NCI-H1436 treated with DMSO at 0.1 percent for 48 hours (cell line): Measurements from ENCODE around the gene CATSPER1.

Experiments used
- DNase-seq: peaks from one replicate; lab custom pipeline; 2025; lab: John Stamatoyannopoulos, UW

Gene CATSPER1

DNA sequence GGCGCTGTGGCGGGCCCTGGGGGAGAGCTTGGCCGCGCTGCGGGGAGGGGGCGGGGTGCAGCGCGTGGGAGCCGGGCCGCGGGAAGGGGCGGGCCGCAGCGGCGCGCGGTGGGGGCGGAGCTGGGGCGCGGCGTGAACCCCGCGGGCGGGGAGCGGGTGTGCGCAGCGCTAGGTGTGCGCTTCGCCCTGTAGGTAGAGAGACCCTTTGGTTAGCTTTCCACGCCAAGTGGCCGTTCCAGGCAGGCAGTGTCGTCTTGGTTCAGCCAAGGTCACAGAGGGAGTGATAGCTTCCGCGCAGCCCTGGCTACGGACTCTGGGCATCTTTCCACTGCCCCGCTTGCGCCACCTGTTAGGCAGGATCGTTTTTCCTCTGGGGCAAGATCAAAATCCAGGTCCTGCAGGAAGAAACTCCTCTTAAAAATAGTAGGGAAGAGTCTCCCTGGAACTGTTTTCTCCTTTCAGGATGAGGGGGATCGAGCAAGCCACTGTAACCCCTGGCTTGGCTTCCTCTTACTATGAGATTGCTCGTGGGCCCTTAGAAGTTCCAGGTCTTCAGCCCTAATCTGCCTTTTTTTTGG lies 23.5 kb downstream of the CATSPER1 start:
- no peak for DNase-seq

DNA sequence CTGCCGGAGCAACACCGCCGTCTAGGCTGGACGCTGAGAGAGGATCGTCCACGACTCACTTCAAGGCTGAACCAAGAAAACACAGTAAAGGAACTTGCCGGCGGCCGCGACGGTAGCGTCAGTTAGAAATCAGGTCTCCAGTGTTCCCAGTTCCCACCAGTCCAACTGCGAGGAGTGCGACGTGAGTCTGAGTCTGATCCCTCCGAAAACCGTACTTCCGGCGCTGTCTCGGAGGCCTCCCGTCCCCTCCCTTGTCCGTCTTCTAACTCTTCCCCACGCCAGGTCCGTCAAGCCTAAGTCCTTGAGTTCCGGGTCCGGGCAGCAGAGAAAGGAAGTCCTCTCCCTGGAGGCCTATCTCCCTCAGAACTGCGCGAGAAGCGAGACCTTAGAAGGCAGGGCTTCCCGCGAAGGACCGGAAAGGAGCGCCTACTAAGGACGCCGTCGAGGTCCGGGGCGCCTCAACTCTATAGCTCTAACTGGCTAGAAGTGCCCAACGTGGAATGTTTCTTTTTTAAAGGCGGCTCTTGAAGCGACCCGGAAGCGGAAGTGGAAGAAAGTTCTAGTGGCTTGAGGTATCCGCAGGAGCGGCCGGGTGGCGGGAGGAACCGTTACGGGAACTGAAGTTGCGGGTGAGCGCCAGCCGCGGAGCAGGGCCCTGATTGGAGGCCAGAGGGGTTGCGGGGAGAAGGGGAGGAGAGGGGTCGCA lies 24.2 kb downstream of the CATSPER1 start, which contains the start of the genes BANF1 and EIF1AD:
Gene BANF1, plus strand, starts transcription at position 562 of the 706 bp plus-strand sequence. CDS start 748 bp downstream, outside the sequence.
Gene EIF1AD, minus strand, starts transcription at position 216 of the 706 bp plus-strand sequence. CDS start 1,768 bp downstream, outside the sequence.
- peak; percentile 80 for DNase-seq

DNA sequence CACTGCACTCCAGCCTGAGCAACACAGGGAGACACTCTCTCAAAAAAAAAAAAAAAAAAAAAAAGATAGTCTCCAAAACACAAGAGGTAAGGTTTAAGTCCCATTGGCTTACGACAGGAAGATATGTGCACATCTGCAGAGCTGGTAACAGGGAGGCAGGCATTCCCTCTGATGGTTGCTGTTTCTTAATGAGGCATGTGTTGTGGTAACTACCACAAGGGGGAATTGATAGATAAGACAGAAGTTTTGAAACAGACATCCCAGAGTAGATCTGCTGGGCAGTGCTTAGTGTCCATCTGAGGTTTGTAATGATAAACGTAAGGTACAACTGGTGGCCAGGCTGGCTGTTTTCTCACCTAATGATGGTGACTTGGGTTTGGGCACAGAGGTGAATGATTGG lies 29.0 kb downstream of the CATSPER1 start:
- DNase-seq: no peak

DNA sequence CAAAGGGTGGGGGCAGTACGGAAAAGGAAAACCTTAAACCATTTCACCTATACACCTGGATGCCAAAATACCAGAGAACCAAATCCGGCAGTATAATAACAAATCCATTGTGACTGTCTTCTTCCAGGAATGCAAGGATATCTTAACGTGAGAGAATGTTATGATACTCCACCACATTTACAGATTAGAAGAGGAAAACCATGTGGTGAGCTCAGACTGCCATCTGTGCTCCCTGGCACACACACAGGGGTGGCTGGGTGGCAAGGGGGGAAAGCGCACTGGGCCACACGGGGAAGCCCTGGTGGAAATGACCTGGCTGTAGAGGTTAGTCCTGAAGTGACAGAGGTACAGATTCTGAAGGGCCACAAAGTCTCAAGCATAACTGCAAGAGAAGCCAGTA lies 34.2 kb downstream of the CATSPER1 start:
- DNase-seq: no peak

DNA sequence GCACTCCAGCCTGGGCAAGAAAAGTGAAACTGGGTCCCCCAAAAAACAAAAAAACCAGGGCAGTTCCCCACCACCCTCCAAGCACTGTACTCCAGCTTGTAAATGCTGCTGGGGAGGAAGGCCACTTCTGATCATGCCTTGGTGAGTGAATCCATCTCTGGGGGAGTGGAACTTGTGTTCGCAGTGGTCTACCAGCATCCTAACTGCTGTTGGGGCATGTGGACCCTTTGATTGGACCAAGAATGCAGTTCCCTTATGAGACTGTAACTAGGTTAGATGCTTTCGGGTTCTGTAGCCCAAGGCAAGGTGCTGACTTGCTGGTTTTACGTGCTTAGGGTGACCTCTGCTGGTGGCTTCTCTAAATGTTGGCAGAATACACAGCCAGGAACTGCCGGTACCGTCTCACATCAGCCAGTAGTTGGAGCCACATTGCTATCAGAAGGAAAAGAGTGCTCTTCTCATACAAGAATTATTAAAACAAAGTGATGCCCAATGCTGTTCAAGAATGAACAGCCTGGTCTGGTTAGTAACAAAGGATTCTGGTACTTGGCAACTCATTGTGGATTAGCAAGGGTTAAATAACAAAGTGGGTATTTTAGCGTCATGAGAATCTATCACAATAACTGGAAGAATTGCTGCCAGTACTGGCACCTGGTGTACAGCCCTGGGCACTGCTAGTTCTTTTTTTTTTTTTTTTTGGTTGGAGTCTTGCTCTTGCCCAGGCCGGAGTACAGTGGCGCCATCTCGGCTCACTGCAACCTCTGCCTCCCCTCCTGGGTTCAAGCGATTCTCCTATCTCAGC lies 37.3 kb downstream of the CATSPER1 start:
- DNase-seq: peak; percentile 81

DNA sequence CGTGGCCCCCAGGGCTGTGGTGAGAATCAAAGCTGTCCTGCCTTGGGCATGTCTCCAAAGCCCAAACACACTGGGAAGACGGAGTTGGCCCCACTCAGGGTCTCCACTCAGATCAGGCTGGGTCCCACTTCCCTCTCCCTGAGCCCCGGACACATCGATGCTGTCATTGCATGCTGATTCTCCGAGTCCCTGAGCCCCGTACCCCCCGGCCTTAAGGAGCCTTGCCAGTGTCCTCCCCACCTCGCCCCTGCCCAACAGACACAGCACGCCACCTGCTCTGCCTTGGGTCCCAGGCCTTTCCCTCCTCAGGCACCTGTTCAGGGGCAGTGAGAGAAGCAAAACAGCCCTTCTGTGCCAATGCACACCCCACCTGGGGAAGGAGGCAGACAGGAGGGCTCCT lies 38.9 kb downstream of the CATSPER1 start:
- no peak for DNase-seq

DNA sequence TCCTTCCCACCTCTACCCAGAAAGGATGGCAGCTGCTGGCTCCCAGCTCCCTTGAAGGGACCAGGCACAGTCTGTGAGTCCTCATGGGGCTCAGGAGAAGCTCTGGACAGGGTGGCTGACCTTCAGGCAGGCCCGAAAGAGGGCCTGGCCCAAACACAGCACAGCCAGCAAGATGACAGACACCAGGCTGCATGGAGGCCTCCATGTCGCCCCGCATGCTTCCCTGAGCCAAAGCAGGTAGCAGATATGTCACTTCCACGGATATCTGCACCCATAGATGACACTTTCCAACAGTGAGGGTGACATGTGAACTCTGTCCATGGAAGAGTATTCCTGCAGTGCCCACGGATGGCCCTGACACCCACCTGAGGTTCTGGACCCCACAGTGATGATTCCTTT lies 42.7 kb downstream of the CATSPER1 start:
- DNase-seq: no peak

DNA sequence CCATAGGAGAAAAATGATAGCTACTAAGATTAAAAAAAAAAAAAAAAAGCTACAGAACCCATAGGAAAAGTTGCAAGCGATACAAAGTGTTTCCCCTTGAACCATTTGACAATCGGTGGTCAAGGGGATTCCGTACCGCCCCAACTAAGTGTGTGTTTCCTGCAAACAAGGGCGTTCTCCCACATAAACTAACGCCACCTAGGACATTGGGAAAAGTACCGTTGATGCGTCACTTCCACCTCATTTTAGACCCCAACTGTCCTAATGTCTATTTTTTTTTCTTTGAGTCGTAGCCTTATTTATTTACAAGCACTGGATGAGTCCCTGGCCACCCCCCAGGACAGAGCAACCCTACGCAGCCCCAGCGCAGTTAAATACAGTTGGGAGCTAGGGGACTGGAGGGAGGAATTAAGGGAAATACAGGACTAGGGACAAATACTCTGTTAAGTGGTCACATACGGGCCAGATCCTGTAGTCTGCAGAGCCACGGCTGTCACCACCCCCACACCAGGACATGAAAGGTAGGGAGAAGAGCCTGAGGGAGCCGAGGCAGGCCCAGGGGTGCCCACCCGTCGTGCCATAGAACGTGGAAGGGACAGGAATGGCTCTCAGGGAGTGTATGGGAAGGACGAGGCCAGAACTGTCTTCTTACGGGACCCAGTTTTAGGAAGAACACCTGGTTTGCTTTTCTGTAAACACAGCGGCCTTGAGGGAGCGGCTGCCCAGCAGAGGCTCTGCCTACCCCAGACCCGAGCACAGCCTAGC lies 43.3 kb downstream of the CATSPER1 start:
- DNase-seq: no peak

DNA sequence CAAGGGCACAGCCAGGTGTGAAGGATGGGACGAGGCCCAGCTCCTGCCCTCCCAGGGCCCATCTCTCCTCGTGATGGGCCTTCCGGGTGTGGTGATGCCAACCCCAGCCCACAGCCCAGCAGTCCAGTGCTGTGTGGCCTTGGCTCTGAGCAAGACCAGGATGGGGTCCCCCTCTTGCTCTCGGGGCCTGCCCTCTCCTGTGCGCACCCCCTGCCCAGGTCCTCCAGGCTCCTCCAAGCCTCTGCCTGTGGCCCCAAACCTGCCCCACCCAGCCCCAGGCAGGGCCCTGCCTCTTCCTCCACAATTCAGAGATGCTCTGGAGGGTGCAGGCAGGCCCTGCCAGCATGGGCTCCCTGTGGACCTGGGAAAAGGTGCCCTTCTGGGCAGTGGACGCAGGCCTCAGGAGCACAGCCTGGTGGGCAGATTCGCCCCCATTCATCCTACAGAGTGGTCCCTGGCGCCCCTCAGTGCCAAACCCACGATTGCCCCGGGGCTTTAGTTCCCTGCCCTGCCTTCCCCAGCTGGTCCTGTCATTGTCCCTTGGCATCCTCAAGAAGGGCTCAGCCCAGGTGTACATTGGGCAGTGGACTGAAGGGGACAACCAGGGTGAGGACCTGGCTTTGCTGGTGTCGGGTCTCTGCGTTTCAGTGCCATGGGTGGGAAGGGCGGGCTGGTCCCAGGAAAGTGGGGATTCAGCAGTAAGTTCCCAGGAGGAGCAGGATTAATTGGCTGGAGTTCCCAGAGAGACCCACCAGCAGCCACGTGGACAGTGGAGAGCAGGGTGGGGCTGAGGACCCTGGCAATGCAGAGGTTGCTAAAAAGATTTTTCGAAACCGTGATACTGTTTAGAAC lies 44.1 kb downstream of the CATSPER1 start:
- no peak for DNase-seq

DNA sequence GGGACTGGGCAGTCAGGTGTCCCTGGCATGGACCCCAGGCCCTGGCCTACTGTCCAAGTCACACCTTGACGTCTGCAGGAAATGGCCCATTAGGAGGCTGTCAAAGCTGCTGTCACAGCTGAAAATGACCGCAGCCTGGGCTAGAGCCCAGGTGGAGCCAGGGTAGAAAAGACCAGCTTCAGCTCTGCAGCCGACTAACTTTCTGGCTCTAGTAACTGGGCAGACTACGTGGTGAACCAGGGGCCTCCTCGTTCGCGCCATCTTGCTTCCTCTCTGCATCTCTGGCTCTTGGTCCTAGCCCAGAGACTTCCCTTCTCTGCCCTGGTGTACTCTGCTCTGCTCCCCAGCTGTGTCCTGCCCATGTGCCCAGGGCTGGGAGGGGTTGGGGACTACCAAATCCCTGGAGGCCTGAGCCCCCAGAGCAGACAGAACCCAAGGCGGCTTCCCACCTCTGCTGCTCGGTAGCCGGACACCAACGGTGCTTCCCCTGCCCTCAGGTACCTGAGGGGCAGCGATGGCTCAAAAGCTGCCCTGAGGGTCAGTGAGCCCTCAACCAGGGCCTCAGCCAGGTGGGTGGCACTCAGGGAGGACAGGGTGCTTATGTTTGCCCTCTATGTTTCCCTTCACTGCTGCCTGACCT lies 45.1 kb downstream of the CATSPER1 start:
- DNase-seq: no peak

DNA sequence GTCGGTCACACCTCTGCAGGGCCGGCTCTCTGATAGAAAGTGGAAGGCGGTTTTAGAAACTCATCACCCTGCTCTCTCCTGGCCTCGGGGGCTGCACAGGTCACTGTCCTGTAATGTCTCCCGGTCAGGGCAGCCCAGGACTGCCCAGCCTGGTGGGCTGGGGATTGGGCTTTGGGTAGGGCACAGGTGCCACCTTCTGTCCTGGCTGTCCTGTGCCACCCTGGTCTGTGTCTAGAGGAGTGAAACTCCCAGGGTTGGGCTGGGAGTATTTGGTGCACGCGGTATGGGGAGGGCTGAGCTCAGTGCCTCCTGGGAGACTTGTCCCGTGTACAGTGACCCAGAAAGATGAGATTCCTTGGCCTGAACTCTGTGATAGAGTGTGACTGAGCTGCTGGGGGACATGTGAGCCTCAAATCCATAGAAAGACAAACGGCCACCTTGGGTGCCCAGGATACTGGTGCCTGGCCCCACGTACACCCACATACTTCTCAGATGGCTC lies 47.0 kb downstream of the CATSPER1 start:
- DNase-seq: no peak

DNA sequence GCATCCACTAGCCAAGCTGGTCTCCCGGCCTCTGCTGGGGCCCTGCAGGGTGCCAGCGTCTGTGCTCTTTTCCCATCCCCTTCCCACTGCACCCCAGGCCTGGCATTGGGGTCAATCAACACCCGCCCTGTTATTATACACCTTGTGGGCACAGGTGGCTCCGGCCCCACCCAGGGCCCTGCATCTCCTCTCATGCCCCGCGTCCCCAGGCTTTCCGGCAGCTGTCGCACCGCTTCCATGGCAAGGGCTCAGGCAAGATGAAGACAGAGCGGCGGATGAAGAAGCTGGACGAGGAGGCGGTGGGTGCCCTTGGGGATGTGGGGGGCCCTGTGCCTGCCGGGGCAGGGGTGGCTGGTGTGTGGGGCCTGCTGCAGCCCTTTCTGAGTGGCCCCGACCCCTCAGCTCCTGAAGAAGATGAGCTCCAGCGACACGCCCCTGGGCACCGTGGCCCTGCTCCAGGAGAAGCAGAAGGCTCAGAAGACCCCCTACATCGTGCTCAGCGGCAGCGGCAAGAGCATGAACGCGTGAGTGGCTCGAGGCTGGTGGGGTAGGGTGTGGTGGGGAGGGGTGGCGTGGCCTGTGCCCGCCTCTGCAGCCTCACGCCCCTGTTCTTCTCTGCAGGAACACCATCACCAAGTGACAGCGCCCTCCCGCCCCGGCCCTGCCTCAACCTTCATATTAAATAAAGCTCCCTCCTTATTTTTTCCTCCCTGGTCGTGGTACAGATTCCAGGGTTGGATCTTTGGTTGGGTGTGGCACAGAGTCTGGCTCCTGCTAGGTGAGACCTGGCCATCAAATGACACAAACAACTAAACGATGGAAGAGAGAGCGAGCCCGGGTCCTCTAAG lies 47.7 kb downstream of the CATSPER1 start:
- no peak for DNase-seq

DNA sequence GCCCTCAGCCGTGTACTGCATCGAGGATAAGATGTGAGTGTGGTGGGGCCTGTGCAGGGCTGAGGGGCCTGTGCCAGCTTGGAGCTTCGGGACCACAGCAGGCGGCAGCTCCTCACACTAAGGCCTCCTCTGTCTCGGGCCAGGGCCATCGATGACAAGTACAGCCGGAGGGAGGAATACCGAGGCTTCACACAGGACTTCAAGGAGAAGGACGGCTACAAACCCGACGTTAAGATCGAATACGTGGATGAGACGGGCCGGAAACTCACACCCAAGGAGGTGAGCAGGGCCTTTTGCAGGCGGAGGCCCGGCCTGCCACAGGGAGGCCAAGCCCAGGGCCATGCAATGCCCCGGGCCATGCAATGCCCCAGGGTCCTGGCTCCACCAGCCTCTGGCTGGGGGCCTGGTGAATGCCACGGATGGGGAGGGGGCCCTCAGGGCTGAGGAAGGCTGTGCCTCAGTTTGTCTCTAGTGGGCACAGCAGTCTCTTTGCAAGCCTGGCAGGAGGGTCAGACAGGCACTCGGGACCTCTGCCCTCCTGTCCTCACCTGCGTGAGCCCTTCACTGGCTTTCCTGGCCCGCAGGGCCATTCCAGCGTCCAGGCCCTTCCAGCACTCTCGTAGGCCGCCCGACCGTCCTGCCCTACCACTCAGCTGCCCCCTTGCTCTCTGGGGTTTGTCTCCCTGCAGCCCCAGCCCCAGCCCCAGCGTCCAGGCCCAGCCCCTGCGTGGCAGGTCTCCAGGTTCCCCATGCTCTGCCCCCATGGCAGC lies 48.5 kb downstream of the CATSPER1 start:
- no peak for DNase-seq

DNA sequence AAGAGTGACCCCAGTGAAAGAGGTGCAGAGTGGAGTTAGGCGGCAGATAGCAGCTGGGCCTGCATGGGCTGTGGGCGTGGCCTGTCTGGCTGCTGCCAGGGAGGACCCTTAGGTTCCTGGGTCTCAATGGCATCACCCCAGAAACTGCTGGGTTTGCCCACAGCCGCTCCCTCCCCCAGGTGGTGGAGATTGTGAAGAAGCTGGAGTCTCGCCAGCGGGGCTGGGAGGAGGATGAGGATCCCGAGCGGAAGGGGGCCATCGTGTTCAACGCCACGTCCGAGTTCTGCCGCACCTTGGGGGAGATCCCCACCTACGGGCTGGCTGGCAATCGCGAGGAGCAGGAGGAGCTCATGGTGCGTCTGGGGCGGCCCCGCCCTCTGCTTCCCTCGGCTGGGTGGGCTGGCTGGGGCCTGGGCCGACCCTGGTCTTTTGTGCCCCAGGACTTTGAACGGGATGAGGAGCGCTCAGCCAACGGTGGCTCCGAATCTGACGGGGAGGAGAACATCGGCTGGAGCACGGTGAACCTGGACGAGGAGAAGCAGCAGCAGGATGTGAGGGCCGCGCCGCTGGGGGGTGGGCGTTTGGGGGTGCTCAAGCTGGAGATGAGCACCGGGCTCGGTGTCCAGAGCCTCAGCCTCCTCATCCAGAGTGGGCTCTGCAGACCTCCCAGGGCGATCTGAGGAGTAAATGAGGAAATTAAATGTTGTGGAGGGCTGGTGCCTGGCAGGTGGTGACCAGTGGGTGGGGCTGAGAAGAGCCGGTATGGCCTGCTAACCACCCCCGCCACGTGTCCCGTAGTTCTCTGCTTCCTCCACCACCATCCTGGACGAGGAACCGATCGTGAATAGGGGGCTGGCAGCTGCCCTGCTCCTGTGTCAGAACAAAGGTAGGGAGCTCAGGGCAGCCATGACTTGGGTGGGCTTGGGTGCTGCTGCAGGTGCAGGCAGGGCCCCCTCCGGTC lies 49.8 kb downstream of the CATSPER1 start:
- DNase-seq: no peak

DNA sequence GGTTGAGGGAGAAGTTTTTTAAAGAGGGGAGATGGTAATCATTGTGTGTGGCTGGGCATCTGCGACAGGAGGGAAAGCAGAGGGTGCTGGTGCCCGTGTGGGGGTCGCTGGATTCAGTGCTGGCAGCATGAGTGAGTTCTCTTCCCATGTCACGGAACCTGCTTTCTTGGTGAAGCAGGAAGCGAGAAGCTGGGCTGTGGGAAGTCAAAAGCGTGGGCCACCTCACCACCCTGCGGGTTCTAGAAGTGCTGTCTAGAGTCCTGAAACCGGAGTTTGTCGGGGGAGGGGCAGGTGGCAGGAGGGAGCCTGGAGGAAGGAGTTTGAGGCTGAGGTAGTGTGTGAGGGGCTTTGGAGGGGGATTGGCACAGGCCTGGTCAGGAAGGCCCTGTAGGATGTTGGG lies 50.5 kb downstream of the CATSPER1 start:
- no peak for DNase-seq

DNA sequence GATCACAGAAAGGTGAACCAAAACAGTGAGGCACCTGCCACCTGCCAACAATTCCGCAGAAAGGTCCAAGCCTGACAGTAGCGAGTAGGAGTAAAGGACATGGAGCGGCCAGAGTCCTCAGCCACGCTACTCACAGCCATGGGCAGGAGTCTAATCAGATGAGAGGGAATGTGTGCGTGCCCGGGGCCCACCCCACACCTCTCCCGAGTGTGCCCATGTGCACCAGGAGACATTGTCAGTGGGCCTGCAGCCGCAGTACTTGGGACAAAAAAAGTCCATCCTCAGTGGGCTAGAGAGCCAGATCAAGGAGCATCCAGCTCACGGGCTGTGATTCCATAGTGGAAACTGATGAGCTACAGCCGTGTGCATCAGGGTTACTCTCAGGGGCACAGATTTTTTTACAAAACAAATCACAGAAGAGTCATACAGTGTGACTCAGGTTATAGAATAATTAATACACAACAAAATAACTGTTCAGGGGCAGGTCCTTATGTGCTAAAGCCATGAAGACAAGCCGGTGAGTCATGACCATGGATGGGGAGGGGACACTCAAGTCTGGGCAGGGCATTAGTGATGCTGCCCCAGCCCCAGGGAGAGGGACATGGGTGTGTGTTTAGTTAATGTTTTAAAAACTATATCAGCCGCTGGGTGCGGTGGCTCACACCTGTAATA lies 52.7 kb downstream of the CATSPER1 start:
- DNase-seq: no peak

DNA sequence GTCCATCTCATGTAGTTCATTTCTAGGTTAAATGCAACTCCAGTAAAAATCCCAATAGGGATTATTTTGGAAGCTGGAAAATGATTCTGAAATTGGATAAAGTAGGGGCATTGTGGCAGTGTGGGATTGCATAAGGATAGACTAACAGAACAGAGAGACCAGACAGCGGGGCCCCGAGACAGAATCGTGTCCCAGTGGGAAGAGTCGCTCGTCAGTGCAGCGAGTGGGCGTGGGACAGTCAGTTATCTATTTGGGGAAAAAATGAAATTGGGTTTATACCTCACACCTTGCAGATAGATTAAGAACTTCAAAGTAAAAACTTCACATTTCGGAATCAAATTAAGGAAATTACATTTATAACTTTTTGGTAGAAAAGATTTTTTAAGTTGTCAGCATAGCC lies 54.2 kb downstream of the CATSPER1 start:
- no peak for DNase-seq
